ENCODE data around the gene ZNF518A.
A peak's percentile ranks its signal among the peaks of the same experiment; 100 is the strongest.

GRCh38 chr10:96129387-96130325 is at the start of gene ZNF518A:
- TF ChIP-seq CTCF (CRISPR knock-in tag; IDR thresholded peaks at IDR 0.05) = 0 out of 2 replicates have a peak, but pooled peaks have one; percentile 6
- TF ChIP-seq RAD21 (CRISPR knock-in tag; IDR thresholded peaks at IDR 0.05) = peak; percentile 72
- TF ChIP-seq SMAD1 (CRISPR knock-in tag; IDR thresholded peaks at IDR 0.05; ENCODE audit: borderline replicate concordance, low read depth) = no peak
- TF ChIP-seq EHMT2 (IDR thresholded peaks at IDR 0.05; ENCODE audit: borderline replicate concordance, low read depth, low read length) = peak; percentile 96; the same call in 1 of the 2 replicates
- no peak for TF ChIP-seq IKZF1 (IDR thresholded peaks at IDR 0.05)
- TF ChIP-seq ZZZ3 (CRISPR knock-in tag; IDR thresholded peaks at IDR 0.05; ENCODE audit: borderline replicate concordance) = peak; percentile 92; the same call in 1 of the 2 replicates
